GM21717 (cell line): ENCODE results near the gene ANKRD40.

Experiments
- ATAC-seq: cut with Tn5 transposase; IDR thresholded peaks from one replicate; pipeline ENCODE4 v1.9.1; 2021; ENCODE audit warnings: mild to moderate bottlenecking, moderate library complexity; ENCODE audit not compliant: unreplicated experiment

Gene ANKRD40

GRCh38 chr17:50672071-50672470, 35.6 kb downstream of the ANKRD40 start:
- no peak for ATAC-seq

GRCh38 chr17:50668838-50669581, 38.7 kb downstream of the ANKRD40 start:
- no peak for ATAC-seq

- no peak for ATAC-seq
Observed at GRCh38 chr17:50668025-50668837, 39.5 kb downstream of the ANKRD40 start.

GRCh38 chr17:50667259-50668024, 40.3 kb downstream of the ANKRD40 start:
- ATAC-seq = no peak

- no peak for ATAC-seq
Observed at GRCh38 chr17:50666316-50666715, 41.4 kb downstream of the ANKRD40 start.

GRCh38 chr17:50665838-50666237, 41.9 kb downstream of the ANKRD40 start:
- ATAC-seq = no peak

GRCh38 chr17:50664788-50665458, 42.8 kb downstream of the ANKRD40 start:
- no peak for ATAC-seq

GRCh38 chr17:50663812-50664374, 43.8 kb downstream of the ANKRD40 start:
- no peak for ATAC-seq

GRCh38 chr17:50662632-50663225, 45.0 kb downstream of the ANKRD40 start:
- no peak for ATAC-seq

GRCh38 chr17:50661795-50662391, 45.8 kb downstream of the ANKRD40 start:
- ATAC-seq = no peak

- ATAC-seq = no peak
Observed at GRCh38 chr17:50661348-50661747, 46.4 kb downstream of the ANKRD40 start.

- no peak for ATAC-seq
Observed at GRCh38 chr17:50660887-50661345, 46.8 kb downstream of the ANKRD40 start.

- no peak for ATAC-seq
Observed at GRCh38 chr17:50660042-50660886, 47.5 kb downstream of the ANKRD40 start.

GRCh38 chr17:50659179-50659578, 48.5 kb downstream of the ANKRD40 start:
- ATAC-seq = no peak

GRCh38 chr17:50658616-50659015, 49.1 kb downstream of the ANKRD40 start:
- ATAC-seq = no peak

- no peak for ATAC-seq
Observed at GRCh38 chr17:50657627-50658026, 50.1 kb downstream of the ANKRD40 start.

- ATAC-seq = no peak
Observed at GRCh38 chr17:50657054-50657453, 50.7 kb downstream of the ANKRD40 start.

- no peak for ATAC-seq
Observed at GRCh38 chr17:50656509-50656908, 51.2 kb downstream of the ANKRD40 start.

GRCh38 chr17:50653738-50654137, 54.0 kb downstream of the ANKRD40 start:
- no peak for ATAC-seq
